Tibial nerve (tissue), 4 donors: ENCODE measurements around the gene WDSUB1. TPM values are rescaled to one million over a fixed set of nuclear protein-coding genes. Genes with fewer than 3 reads are reported as not detected.

Source experiments
- DNase-seq, 2 donors: peaks; one replicate each; pipeline ENCODE4 v3.0.0-alpha.2; 2019; ENCODE audit warnings: low spot score in 2 of 2
- H3K27ac ChIP-seq, 4 donors: fragments of 200-600 bp; sonication (generic) in 3 of 4; one replicate each; pipeline ENCODE4 v1.5.1; 2017 to 2019; ENCODE audit warnings: mild to moderate bottlenecking in 1 of 4
- H3K27me3 ChIP-seq, 2 donors: fragments of 200-600 bp; sonication (generic) in 1 of 2; one replicate each; pipeline versions ENCODE4 v1.5.1 to v1.6.0; 2017 to 2019
- H3K36me3 ChIP-seq, 3 donors: fragments of 200-600 bp; sonication (generic); one replicate each; pipeline ENCODE4 v1.5.1; 2018 to 2019
- H3K4me1 ChIP-seq, 4 donors: fragments of 200-600 bp; sonication (generic) in 3 of 4; one replicate each; pipeline ENCODE4 v1.5.1; 2017 to 2019
- H3K4me3 ChIP-seq, 4 donors: fragments of 200-600 bp; sonication (generic) in 3 of 4; one replicate each; pipeline ENCODE4 v1.5.1; 2017 to 2019; ENCODE audit warnings: mild to moderate bottlenecking in 1 of 4, moderate library complexity in 1 of 4
- H3K9me3 ChIP-seq, 4 donors: fragments of 200-600 bp; sonication (generic) in 3 of 4; one replicate each; pipeline ENCODE4 v1.5.1; 2017 to 2019
- CTCF ChIP-seq, 5 experiments: fragments of 200-600 bp in 3 of 5; fragments of 450-650 bp in 2 of 5; sonication (generic) in 3 of 5; IDR thresholded peaks; one replicate each; pipeline ENCODE4 v1.5.1; 2016 to 2019; ENCODE audit warnings: antibody characterized with exemption in 5 of 5, mild to moderate bottlenecking in 3 of 5, moderate library complexity in 2 of 5
- EP300 ChIP-seq, 2 donors: sonication (generic); formaldehyde crosslinking; IDR thresholded peaks; one replicate each; pipeline ENCODE4 v1.6.1; 2017; ENCODE audit warnings: antibody characterized with exemption in 2 of 2, mild to moderate bottlenecking in 1 of 2
- POLR2A ChIP-seq, 2 donors: fragments of 450-650 bp; IDR thresholded peaks; one replicate each; pipeline ENCODE4 v1.6.1; 2017; ENCODE audit warnings: antibody characterized with exemption in 2 of 2, mild to moderate bottlenecking in 2 of 2, moderate library complexity in 2 of 2
- WGBS, 2 donors: methylation state at CpG; one replicate each; pipeline ENCODE4 v1.1.5; 2018; 5-methylcytosine and 5-hydroxymethylcytosine counted together
- total RNA-seq, 4 donors: library from RNA; depleted of rRNA; stranded (reverse); fragments of >200 nt; gene quantifications; one replicate each; pipeline ENCODE4 v1.1.0, GENCODE V29; 2016

WDSUB1 gene
- total RNA-seq, 4 donors from 2014 or later: 4.3 to 7.0 (median 6.1) TPM

DNA sequence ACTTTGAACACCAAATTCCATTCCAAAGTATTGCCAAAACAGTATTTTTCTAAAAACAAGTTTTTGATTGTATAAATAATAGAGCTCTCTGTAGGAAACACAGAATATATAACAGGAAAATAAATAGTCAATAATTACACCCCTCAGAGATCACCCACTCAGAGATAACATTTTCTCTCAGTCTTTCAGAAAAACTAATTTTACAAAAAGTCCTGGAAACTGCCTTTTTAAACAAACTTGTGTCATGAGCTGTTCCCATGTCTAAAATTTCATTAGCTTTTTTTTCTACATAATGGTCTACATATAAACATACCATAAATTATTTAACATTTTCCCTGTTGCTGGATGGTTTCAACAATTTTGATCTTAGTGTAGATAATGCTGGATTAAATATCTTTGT is 1.2 kb upstream of the WDSUB1 start:
- peaks cover 0 to 2% (median 0%) of the 10 kb centered on the region in 3 donors for H3K36me3 ChIP-seq
- TF ChIP-seq POLR2A (IDR thresholded peaks at IDR 0.05) (no peak), CTCF (IDR thresholded peaks at IDR 0.05) (no peak), EP300 (IDR thresholded peaks at IDR 0.05) (no peak)
- H3K27me3 ChIP-seq: no peaks in the 10 kb centered on the region
- H3K27ac ChIP-seq: peak overlapping the region in 3 of 4 donors; percentile 87 to 95 (median 92)
- H3K4me1 ChIP-seq: peaks cover 0 to 34% (median 7%) of the 10 kb centered on the region in 4 donors
- H3K4me3 ChIP-seq: no peak overlapping the region
- DNase-seq: no peak
- no peaks in the 10 kb centered on the region for H3K9me3 ChIP-seq

DNA sequence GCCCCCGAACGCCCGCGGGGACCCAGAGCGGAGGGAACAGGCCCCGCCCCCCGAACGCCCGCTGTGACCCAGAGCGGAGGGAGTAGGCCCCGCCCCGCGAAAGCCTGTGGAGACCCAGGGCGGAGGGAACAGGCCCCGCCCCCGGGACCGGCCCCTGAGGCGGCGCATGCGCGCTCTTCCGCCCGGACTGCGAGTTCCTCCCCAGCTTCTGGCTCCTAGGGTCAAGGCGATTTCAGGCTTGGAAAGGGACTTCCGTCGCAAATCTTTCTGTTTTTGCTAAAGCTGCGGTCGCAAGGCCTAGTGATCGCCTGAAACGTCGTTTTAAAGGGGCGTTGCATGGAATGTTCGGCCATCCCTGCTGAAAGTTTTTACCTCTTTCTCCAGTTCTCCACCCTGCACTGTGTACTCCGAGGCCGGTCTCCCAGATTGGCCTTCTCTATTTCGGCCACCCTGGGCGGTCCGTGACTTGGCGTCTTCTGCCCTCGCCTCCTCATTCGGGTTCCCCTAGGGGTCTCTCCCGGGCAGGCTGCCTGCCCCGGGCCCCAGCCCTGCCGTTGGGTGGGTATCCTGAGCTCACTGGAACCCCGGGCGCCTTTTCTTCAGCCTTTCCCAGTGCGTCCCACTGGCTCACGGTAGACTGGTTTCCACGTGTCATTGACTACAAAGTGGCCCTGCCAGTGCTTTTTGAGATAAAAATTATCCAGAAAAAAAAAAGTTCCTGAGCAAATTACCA is 372 bp upstream of the WDSUB1 start:
- Histone ChIP-seq H3K27me3 (no peaks in the 10 kb centered on the region), H3K4me1 (peaks cover 0 to 34% (median 7%) of the 10 kb centered on the region in 4 donors), H3K4me3 (peak overlapping the region; percentile 70 to 96 (median 82)), H3K36me3 (peaks cover 0 to 9% (median 0%) of the 10 kb centered on the region in 3 donors), H3K9me3 (no peaks in the 10 kb centered on the region), H3K27ac (peak overlapping the region; percentile 83 to 95 (median 90))
- peak; percentile 93 to 97 for DNase-seq
- WGBS, 2 donors: 1% methylated on average over 26 to 38 of the region's 50 CpGs
- TF ChIP-seq CTCF (IDR thresholded peaks at IDR 0.05) (peak in 1 of 5 experiments; percentile 12), POLR2A (IDR thresholded peaks at IDR 0.05) (peak; percentile 40 to 87), EP300 (IDR thresholded peaks at IDR 0.05) (peak in 1 of 2 donors; percentile 96)

- H3K4me3 ChIP-seq: peak overlapping the region; percentile 70 to 96 (median 82)
- no peaks in the 10 kb centered on the region for H3K9me3 ChIP-seq
- peaks cover 0 to 22% (median 0%) of the 10 kb centered on the region in 3 donors for H3K36me3 ChIP-seq
- peaks cover 0 to 21% (median 5%) of the 10 kb centered on the region in 4 donors for H3K4me1 ChIP-seq
- peak overlapping the region in 3 of 4 donors; percentile 83 to 95 (median 87) for H3K27ac ChIP-seq
- no peak for TF ChIP-seq EP300 (IDR thresholded peaks at IDR 0.05)
- no peak for TF ChIP-seq POLR2A (IDR thresholded peaks at IDR 0.05)
- no peak for TF ChIP-seq CTCF (IDR thresholded peaks at IDR 0.05)
- no peak for DNase-seq
- no peaks in the 10 kb centered on the region for H3K27me3 ChIP-seq
- WGBS, 2 donors: 82 to 85% methylated on average over 11 of the region's 11 CpGs
Observed at GRCh38 chr2:159285433-159285832, 1.1 kb downstream of the WDSUB1 start.

GRCh38 chr2:159283529-159283928 is 3.0 kb downstream of the WDSUB1 start:
- TF ChIP-seq POLR2A (IDR thresholded peaks at IDR 0.05) (no peak), EP300 (IDR thresholded peaks at IDR 0.05) (no peak), CTCF (IDR thresholded peaks at IDR 0.05) (no peak)

GRCh38 chr2:159281002-159281401 is 5.5 kb downstream of the WDSUB1 start:
- no peaks in the 10 kb centered on the region for H3K9me3 ChIP-seq
- no peak for TF ChIP-seq EP300 (IDR thresholded peaks at IDR 0.05)
- TF ChIP-seq POLR2A (IDR thresholded peaks at IDR 0.05): no peak
- no peak for TF ChIP-seq CTCF (IDR thresholded peaks at IDR 0.05)
- DNase-seq: no peak
- H3K27me3 ChIP-seq: no peaks in the 10 kb centered on the region
- 97 to 98% methylated on average over 6 of the region's 6 CpGs for WGBS, 2 donors
- no peak overlapping the region for H3K27ac ChIP-seq
- H3K36me3 ChIP-seq: peaks cover 0 to 32% (median 0%) of the 10 kb centered on the region in 3 donors
- peaks cover 0 to 11% (median 2%) of the 10 kb centered on the region in 4 donors for H3K4me1 ChIP-seq
- no peak overlapping the region for H3K4me3 ChIP-seq

More at GRCh38 chr2:159283529-159283928, 3.0 kb downstream of the WDSUB1 start:
- Histone ChIP-seq H3K9me3 (no peaks in the 10 kb centered on the region), H3K36me3 (peaks cover 0 to 32% (median 0%) of the 10 kb centered on the region in 3 donors), H3K27me3 (no peaks in the 10 kb centered on the region), H3K4me3 (no peak overlapping the region), H3K27ac (no peak overlapping the region), H3K4me1 (peaks cover 0 to 17% (median 5%) of the 10 kb centered on the region in 4 donors)
- WGBS, 2 donors: 88 to 91% methylated on average over 6 of the region's 6 CpGs
- DNase-seq: no peak
